Rectal smooth muscle tissue (tissue), 1 donor: ENCODE measurements around the gene DNAJC27.

Experiments
- H3K27ac ChIP-seq: one replicate; pipeline ENCODE4 v1.7.0; 2013; ENCODE audit warnings: low read depth, low read length, inconsistent platforms
- H3K27me3 ChIP-seq: one replicate; pipeline ENCODE4 v1.7.0; 2013; ENCODE audit warnings: low read length; ENCODE audit not compliant: control insufficient read depth, insufficient read depth
- H3K36me3 ChIP-seq: one replicate; pipeline ENCODE4 v1.7.0; 2013; ENCODE audit warnings: low read length; ENCODE audit not compliant: control insufficient read depth, insufficient read depth
- H3K4me1 ChIP-seq: one replicate; pipeline ENCODE4 v1.7.0; 2013; ENCODE audit warnings: low read length; ENCODE audit not compliant: control insufficient read depth, insufficient read depth
- H3K4me3 ChIP-seq: one replicate; pipeline ENCODE4 v1.7.0; 2013; ENCODE audit warnings: low read length
- H3K9ac ChIP-seq: one replicate; pipeline ENCODE4 v1.7.0; 2013; ENCODE audit warnings: low read length

DNAJC27 gene

GRCh38 chr2:24959761-24960160 is 12.0 kb downstream of the DNAJC27 start:
- H3K27ac ChIP-seq, result no peak overlapping the region
- H3K36me3 ChIP-seq, result peaks cover 17% of the 10 kb centered on the region
- H3K4me3 ChIP-seq, result no peak overlapping the region
- H3K9ac ChIP-seq, result no peak overlapping the region
- no peaks in the 10 kb centered on the region for H3K4me1 ChIP-seq
- H3K27me3 ChIP-seq, result no peaks in the 10 kb centered on the region

GRCh38 chr2:24958411-24958935 is 13.3 kb downstream of the DNAJC27 start:
- H3K4me3 ChIP-seq, result no peak overlapping the region
- peaks cover 23% of the 10 kb centered on the region for H3K36me3 ChIP-seq
- H3K9ac ChIP-seq, result no peak overlapping the region
- H3K27ac ChIP-seq, result no peak overlapping the region
- H3K4me1 ChIP-seq, result no peaks in the 10 kb centered on the region
- no peaks in the 10 kb centered on the region for H3K27me3 ChIP-seq

GRCh38 chr2:24957976-24958375 is 13.8 kb downstream of the DNAJC27 start:
- Histone ChIP-seq H3K4me1 (no peaks in the 10 kb centered on the region), H3K27me3 (no peaks in the 10 kb centered on the region), H3K36me3 (peaks cover 23% of the 10 kb centered on the region), H3K9ac (no peak overlapping the region), H3K4me3 (no peak overlapping the region), H3K27ac (no peak overlapping the region)

- no peaks in the 10 kb centered on the region for H3K4me1 ChIP-seq
- H3K9ac ChIP-seq, result no peak overlapping the region
- H3K4me3 ChIP-seq, result no peak overlapping the region
- H3K27ac ChIP-seq, result no peak overlapping the region
- H3K27me3 ChIP-seq, result no peaks in the 10 kb centered on the region
- peaks cover 23% of the 10 kb centered on the region for H3K36me3 ChIP-seq
These were observed 14.5 kb downstream of the DNAJC27 start for GRCh38 chr2:24957221-24957620.

- H3K4me3 ChIP-seq, result no peak overlapping the region
- H3K4me1 ChIP-seq, result no peaks in the 10 kb centered on the region
- H3K27ac ChIP-seq, result no peak overlapping the region
- H3K36me3 ChIP-seq, result peaks cover 27% of the 10 kb centered on the region
- no peaks in the 10 kb centered on the region for H3K27me3 ChIP-seq
- H3K9ac ChIP-seq, result no peak overlapping the region
These were observed 15.8 kb downstream of the DNAJC27 start for GRCh38 chr2:24955921-24956320.

- Histone ChIP-seq H3K27ac (no peak overlapping the region), H3K36me3 (peaks cover 27% of the 10 kb centered on the region), H3K4me1 (no peaks in the 10 kb centered on the region), H3K4me3 (no peak overlapping the region), H3K9ac (no peak overlapping the region), H3K27me3 (no peaks in the 10 kb centered on the region)
These were observed 16.5 kb downstream of the DNAJC27 start for GRCh38 chr2:24955232-24955631.

GRCh38 chr2:24950102-24950501 is 21.7 kb downstream of the DNAJC27 start:
- Histone ChIP-seq H3K27ac (no peak overlapping the region), H3K9ac (no peak overlapping the region), H3K27me3 (no peaks in the 10 kb centered on the region), H3K36me3 (peaks cover 16% of the 10 kb centered on the region), H3K4me3 (no peak overlapping the region), H3K4me1 (no peaks in the 10 kb centered on the region)

- no peaks in the 10 kb centered on the region for H3K4me1 ChIP-seq
- H3K36me3 ChIP-seq, result peaks cover 11% of the 10 kb centered on the region
- no peak overlapping the region for H3K9ac ChIP-seq
- no peak overlapping the region for H3K4me3 ChIP-seq
- H3K27me3 ChIP-seq, result no peaks in the 10 kb centered on the region
- H3K27ac ChIP-seq, result no peak overlapping the region
These were observed 23.2 kb downstream of the DNAJC27 start for GRCh38 chr2:24948506-24948905.

- no peaks in the 10 kb centered on the region for H3K4me1 ChIP-seq
- H3K27me3 ChIP-seq, result no peaks in the 10 kb centered on the region
- H3K9ac ChIP-seq, result no peak overlapping the region
- H3K27ac ChIP-seq, result no peak overlapping the region
- peaks cover 11% of the 10 kb centered on the region for H3K36me3 ChIP-seq
- no peak overlapping the region for H3K4me3 ChIP-seq
These were observed 24.1 kb downstream of the DNAJC27 start for GRCh38 chr2:24947561-24948157.

- H3K27ac ChIP-seq, result no peak overlapping the region
- H3K36me3 ChIP-seq, result peaks cover 6% of the 10 kb centered on the region
- H3K4me3 ChIP-seq, result no peak overlapping the region
- no peak overlapping the region for H3K9ac ChIP-seq
- no peaks in the 10 kb centered on the region for H3K4me1 ChIP-seq
- no peaks in the 10 kb centered on the region for H3K27me3 ChIP-seq
These were observed 25.8 kb downstream of the DNAJC27 start for GRCh38 chr2:24945907-24946306.

GRCh38 chr2:24943427-24944053 is 28.2 kb downstream of the DNAJC27 start:
- Histone ChIP-seq H3K4me1 (no peaks in the 10 kb centered on the region), H3K4me3 (no peak overlapping the region)

GRCh38 chr2:24939353-24939752 is 32.4 kb downstream of the DNAJC27 start:
- Histone ChIP-seq H3K27ac (no peak overlapping the region), H3K4me1 (no peaks in the 10 kb centered on the region), H3K9ac (no peak overlapping the region), H3K36me3 (no peaks in the 10 kb centered on the region), H3K27me3 (no peaks in the 10 kb centered on the region), H3K4me3 (no peak overlapping the region)

More at GRCh38 chr2:24943427-24944053, 28.2 kb downstream of the DNAJC27 start:
- Histone ChIP-seq H3K36me3 (peaks cover 6% of the 10 kb centered on the region), H3K9ac (no peak overlapping the region), H3K27ac (no peak overlapping the region), H3K27me3 (no peaks in the 10 kb centered on the region)

GRCh38 chr2:24937236-24937635 is 34.5 kb downstream of the DNAJC27 start:
- no peaks in the 10 kb centered on the region for H3K27me3 ChIP-seq
- no peaks in the 10 kb centered on the region for H3K36me3 ChIP-seq
- H3K4me1 ChIP-seq, result no peaks in the 10 kb centered on the region
- no peak overlapping the region for H3K27ac ChIP-seq
- H3K9ac ChIP-seq, result no peak overlapping the region
- no peak overlapping the region for H3K4me3 ChIP-seq
